HepG2 (cell line): ENCODE measurements around the gene ZNF777. TPM values are rescaled to one million over a fixed set of nuclear protein-coding genes. Genes with fewer than 3 reads are reported as not detected.

ENCODE experiments used
- CENPX ChIP-seq: sonication (generic); formaldehyde crosslinking; IDR thresholded peaks from 2 replicates; pipeline ENCODE4 v1.9.0; 2021; ENCODE audit warnings: mild to moderate bottlenecking, missing genetic modification reagents, moderate library complexity
- CTCF ChIP-seq: sonication (generic); formaldehyde crosslinking; IDR thresholded peaks from 2 replicates; pipeline ENCODE4 v1.5.0; 2020; ENCODE audit warnings: mild to moderate bottlenecking, missing genetic modification reagents, moderate library complexity
- DNMT1 ChIP-seq: sonication (generic); formaldehyde crosslinking; IDR thresholded peaks from 2 replicates; pipeline ENCODE4 v1.5.1; 2020; ENCODE audit warnings: mild to moderate bottlenecking, missing genetic modification reagents
- FOXO4 ChIP-seq: sonication (generic); formaldehyde crosslinking; conservative IDR thresholded peaks from 2 replicates; pipeline ENCODE4 v1.8.1; 2023; ENCODE audit warnings: missing genetic modification reagents
- GABPA ChIP-seq, 2 experiments: IDR thresholded peaks; 2 replicates each; pipeline ENCODE4 v1.6.1; 2011 to 2016; ENCODE audit warnings: low read depth in 2 of 2, low read length in 1 of 2, missing biosample characterization in 1 of 2, missing genetic modification characterization in 1 of 2
- HMGXB3 ChIP-seq: sonication (generic); formaldehyde crosslinking; IDR thresholded peaks from 2 replicates; pipeline ENCODE4 v1.4.0; 2020; ENCODE audit warnings: missing genetic modification reagents, borderline replicate concordance
- HNF1B ChIP-seq: sonication (generic); formaldehyde crosslinking; IDR thresholded peaks from 2 replicates; pipeline ENCODE4 v1.5.1; 2020; ENCODE audit warnings: mild to moderate bottlenecking, moderate library complexity, missing genetic modification reagents
- NCOA5 ChIP-seq: sonication (generic); formaldehyde crosslinking; IDR thresholded peaks from 2 replicates; pipeline ENCODE4 v1.4.0; 2020; ENCODE audit warnings: missing genetic modification reagents
- NFATC3 ChIP-seq: sonication (generic); formaldehyde crosslinking; IDR thresholded peaks from 2 replicates; pipeline ENCODE4 v1.5.1; 2020; ENCODE audit warnings: mild to moderate bottlenecking, missing genetic modification reagents
- SNAPC4 ChIP-seq: sonication (generic); formaldehyde crosslinking; IDR thresholded peaks from 2 replicates; pipeline ENCODE4 v1.4.0; 2020; ENCODE audit warnings: mild to moderate bottlenecking, missing genetic modification reagents
- SP140L ChIP-seq: sonication (generic); formaldehyde crosslinking; IDR thresholded peaks from 2 replicates; pipeline ENCODE4 v1.4.0; 2020; ENCODE audit warnings: missing genetic modification reagents, borderline replicate concordance
- TEAD3 ChIP-seq: optimal IDR thresholded peaks from 2 replicates; pipeline ENCODE3; 2016; ENCODE audit warnings: borderline replicate concordance
- ZBTB1 ChIP-seq: sonication (generic); formaldehyde crosslinking; IDR thresholded peaks from 2 replicates; pipeline ENCODE4 v1.4.0; 2020; ENCODE audit warnings: missing genetic modification reagents, borderline replicate concordance
- ZEB1 ChIP-seq: IDR thresholded peaks from 2 replicates; pipeline ENCODE4 v1.6.1; 2012; ENCODE audit warnings: mild to moderate bottlenecking, low read depth, inconsistent platforms; ENCODE audit not compliant: insufficient replicate concordance
- polyA plus RNA-seq, 8 experiments: library from polyadenylated mRNA; depleted of rRNA in 3 of 8; stranded (reverse) in 7 of 8; unstranded in 1 of 8; fragments of >200 nt; fragmentation: Illumina TruSeq in 4 of 8; extraction: Trizol in 4 of 8; gene quantifications; 2 replicates each; pipeline versions ENCODE4 v1.2.1 to v1.2.3, GENCODE V29; 2011 to 2016; ENCODE audit warnings: low read depth in 4 of 8, missing spikeins in 1 of 8, mixed read lengths in 1 of 8; ENCODE audit not compliant: insufficient read depth in 1 of 8
- total RNA-seq, 5 experiments: library from RNA; depleted of rRNA; stranded (reverse); fragments of >200 nt; fragmentation: Illumina TruSeq; extraction: Trizol; gene quantifications; 2 replicates each; pipeline ENCODE4 v1.2.3, GENCODE V29; 2016; ENCODE audit warnings: low read depth in 1 of 5

The ZNF777 gene
- total and polyA plus RNA-seq, 2 of the 13 experiments (the other 11 are each of a cell fraction or from before 2014, with no cell fraction given): 3.8 to 6.0 TPM

GRCh38 chr7:149422162-149422913 lies 38.5 kb downstream of the ZNF777 start (continued):
- peak; percentile 18 for TF ChIP-seq TEAD3 (CRISPR knock-in tag)
- TF ChIP-seq GABPA (IDR thresholded peaks at IDR 0.05; ENCODE audit: low read depth, low read length): no peak
- TF ChIP-seq GABPA (CRISPR knock-in tag; IDR thresholded peaks at IDR 0.05; ENCODE audit: low read depth): no peak
- TF ChIP-seq HNF1B (CRISPR knock-in tag): no peak
- TF ChIP-seq ZEB1: no peak
- peak; percentile 59; the same call in 1 of the 2 replicates for TF ChIP-seq CTCF
- TF ChIP-seq HMGXB3 (CRISPR knock-in tag): no peak
- no peak for TF ChIP-seq NCOA5 (CRISPR knock-in tag)
- TF ChIP-seq FOXO4: no peak
- TF ChIP-seq CENPX (CRISPR knock-in tag): no peak
- TF ChIP-seq SP140L: no peak
- TF ChIP-seq NFATC3 (CRISPR knock-in tag): no peak
- no peak for TF ChIP-seq SNAPC4 (CRISPR knock-in tag)
- no peak for TF ChIP-seq DNMT1 (CRISPR knock-in tag)
- TF ChIP-seq ZBTB1 (CRISPR knock-in tag): no peak
